ENCODE measurements around the gene TACO1.

TACO1 gene

DNA sequence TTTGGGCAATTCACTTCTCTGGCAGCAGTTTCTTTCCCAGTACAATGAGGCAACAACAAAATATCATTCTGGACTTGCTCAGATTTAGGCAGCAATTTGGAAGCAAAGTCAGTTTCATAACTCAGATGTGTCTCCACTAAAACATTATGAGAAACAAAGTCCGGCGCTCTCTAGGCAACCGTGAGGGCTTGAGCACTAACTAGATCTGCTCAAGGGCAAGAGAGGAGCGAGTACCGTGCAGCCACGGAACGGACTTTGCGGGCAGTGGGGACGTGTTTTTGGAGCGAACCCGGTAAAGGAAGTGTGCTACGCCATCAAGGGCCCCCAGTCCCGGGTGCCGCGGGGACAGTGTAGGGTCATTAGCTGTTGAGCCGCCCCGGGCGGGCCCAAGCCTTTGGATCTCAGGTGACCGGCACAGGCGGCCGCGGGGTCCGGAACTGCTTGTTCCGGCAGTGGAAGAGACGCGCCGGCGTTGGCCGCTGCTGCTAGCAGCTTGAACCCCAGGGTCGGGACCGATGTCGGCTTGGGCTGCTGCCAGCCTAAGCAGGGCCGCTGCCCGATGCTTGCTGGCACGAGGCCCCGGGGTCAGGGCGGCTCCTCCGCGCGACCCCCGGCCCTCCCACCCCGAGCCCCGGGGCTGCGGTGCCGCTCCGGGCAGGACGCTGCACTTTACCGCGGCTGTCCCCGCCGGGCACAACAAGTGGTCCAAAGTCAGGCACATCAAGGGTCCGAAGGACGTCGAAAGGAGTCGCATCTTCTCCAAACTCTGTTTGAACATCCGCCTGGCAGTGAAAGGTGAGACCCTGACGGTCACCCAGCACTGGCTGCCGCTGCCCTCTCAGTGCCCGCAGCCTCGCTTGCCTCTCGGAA lies at the start of gene TACO1:
Gene TACO1 (plus strand): TSS at position 327 of the 870 bp plus-strand sequence. CDS start 189 bp downstream, at position 516.
- DNase-seq (ENCODE audit: low spot score): peak; percentile 86

DNA sequence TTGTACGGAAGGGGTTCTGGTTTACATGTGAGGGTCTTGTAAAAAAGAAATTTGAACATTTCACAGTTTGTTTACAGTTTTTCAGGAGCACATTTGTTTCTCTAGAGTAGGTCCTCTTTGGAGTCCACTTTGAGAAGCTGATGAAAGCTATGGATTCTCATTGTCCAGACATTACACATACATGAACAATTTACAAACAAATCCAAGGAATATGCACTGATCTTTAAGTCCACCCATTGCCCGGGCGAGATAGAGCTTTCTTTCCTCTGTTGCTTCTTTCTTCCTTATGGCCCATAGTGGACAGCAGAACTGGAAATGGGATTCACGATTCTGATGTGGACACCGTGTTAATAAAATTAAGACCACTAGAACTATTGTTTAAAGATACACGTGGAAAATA lies 48.5 kb upstream of the TACO1 start:
- DNase-seq (ENCODE audit: low spot score): no peak

DNA sequence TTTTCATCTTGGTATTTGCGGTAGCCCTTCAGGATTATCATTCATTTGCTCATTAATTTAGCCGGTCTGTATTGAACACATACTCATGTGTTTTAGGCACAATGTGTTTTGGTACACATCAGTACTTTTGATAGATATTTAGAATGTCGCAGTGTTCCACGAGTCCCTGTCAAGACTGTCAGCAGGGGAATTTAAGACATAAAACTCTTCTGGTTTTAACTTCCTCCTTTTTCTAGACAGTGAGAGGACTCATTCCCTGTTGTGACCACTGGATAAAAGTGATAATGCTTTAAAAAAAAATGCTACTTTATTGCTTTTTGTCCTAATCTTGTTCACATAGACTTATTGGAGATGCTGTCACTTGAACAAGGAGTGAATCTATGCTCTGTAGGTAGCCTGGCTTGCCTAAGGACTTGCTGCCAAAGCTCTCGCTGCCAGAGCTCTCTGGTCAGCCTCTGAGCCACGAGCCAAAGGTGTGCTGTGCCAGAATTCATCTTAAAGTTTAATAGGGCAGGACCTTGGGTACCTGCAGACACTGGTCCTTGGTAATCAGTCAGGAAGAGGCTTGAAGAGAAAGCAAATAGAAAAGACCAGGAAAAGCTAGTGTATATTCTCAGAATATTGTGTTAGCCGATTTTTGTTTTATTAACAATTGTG lies 45.1 kb upstream of the TACO1 start:
- no peak for DNase-seq (ENCODE audit: low spot score)

DNA sequence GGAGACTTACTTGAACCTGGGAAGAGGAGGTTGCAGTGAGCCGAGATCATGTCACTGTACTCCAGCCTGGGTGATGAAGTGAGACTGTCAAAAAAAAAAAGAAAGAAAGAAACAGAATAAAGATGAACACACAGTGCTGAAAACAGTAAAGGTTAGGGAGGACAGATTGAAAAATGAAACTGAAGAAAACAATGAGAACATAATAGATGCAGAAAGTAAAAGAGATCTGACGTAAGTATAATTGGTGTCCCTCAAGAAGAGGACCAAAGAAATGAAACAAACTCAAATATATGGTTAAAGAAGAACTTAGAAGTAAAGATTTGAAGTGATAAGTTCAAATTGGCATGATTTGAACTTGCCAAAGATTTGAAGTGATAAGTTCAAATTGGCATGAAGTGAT lies 43.3 kb upstream of the TACO1 start:
- no peak for DNase-seq (ENCODE audit: low spot score)

GRCh38 chr17:63558441-63558840 lies 42.3 kb upstream of the TACO1 start:
- no peak for DNase-seq (ENCODE audit: low spot score)

DNA sequence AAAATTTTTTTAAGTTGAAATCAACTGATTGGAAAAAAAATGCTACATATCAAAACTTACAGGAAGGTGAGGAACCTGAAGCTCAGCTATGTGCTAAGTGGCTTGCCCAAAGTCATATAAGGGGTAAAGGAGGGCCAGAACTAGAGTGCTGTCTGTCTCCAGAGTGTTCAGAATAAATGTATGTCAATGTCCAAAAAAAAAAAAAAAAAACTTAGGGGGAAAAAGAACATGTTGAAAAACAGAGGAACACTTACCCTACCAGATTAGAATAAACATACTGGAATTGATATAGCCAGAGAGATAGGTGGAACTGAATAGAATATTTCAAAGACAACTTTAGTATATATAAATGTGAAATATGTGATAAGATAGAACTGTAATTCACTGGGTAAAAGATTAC lies 38.9 kb upstream of the TACO1 start:
- DNase-seq (ENCODE audit: low spot score): no peak

GRCh38 chr17:63563339-63563738 lies 37.4 kb upstream of the TACO1 start:
- DNase-seq (ENCODE audit: low spot score): no peak

GRCh38 chr17:63564562-63564961 lies 36.1 kb upstream of the TACO1 start:
- DNase-seq (ENCODE audit: low spot score): no peak

GRCh38 chr17:63567229-63567628 lies 33.5 kb upstream of the TACO1 start:
- DNase-seq (ENCODE audit: low spot score): no peak

GRCh38 chr17:63568563-63568962 lies 32.1 kb upstream of the TACO1 start:
- no peak for DNase-seq (ENCODE audit: low spot score)

DNA sequence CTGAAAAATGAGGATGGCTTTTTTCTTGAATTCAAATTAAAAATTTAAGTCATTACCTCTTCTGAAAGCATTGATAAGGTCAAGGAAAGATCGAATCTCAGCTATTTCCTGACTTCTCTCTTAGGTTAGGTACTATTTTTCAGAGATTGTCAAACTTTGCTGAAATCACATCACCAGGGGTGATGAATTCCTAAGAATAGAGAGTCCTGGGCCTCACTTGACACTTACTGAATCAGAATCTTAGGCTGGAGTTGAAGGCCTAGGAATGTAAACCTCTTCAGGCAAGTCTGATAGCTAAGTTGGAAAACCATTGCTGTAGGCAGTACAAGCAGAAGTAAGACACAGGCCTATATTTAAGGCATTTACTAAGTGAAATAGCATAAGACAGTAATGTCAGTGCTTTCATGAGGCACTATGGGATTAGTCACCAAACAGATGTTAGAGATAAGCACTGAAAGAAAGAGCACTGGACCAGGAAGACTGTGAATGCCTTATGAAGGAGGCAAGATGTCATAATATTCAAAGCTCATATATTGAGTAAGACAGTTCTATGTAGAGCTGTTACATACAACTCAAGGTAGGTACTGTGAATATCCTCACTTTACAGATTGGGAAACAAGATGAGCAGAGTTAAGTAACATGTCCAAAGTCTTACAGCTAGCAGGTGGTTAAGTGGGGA lies 28.9 kb upstream of the TACO1 start:
- DNase-seq (ENCODE audit: low spot score): peak; percentile 27

- no peak for DNase-seq (ENCODE audit: low spot score)
These were observed 27.1 kb upstream of the TACO1 start for GRCh38 chr17:63573634-63574033.

GRCh38 chr17:63578027-63578768 lies 22.5 kb upstream of the TACO1 start:
- no peak for DNase-seq (ENCODE audit: low spot score)

- no peak for DNase-seq (ENCODE audit: low spot score)
These were observed 22.0 kb upstream of the TACO1 start for GRCh38 chr17:63578769-63579111.

DNA sequence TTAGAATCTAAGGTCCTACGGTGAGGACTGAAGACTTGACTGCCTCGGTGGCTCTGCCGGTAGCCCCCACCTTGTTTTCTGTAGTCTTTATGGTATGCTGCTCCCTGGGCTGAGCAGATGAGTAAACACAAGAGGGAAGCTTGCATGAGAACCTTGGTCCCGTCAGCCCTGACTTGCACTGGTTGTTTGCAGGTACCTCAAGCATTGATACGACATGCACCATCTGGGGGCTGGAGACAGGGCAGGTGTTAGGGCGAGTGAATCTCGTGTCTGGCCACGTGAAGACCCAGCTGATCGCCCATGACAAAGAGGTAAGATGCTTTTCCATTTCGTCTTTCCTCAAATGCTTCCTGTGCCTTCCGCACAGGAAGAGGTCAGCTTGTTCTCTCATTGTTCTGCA lies 21.1 kb upstream of the TACO1 start:
- DNase-seq (ENCODE audit: low spot score): no peak

DNA sequence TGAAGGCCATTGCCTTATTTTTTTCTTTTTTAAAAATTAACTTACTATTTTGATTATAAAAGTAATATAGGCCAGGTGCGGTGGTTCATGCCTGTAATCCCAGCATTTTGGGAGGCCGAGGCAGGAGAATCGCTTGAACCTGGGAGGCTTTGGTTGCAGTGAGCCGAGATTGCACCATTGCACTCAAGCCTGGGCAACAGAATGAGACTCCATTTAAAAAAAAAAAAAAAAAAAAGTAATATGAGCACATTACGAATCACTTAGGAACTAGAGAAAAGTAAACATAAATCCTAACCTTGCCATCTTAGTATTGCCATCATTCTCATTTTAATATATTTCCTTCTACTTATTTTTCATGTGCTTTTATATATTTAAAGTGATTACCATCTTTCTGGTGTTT lies 12.9 kb upstream of the TACO1 start:
- no peak for DNase-seq (ENCODE audit: low spot score)

- DNase-seq (ENCODE audit: low spot score): no peak
These were observed 11.9 kb upstream of the TACO1 start for GRCh38 chr17:63588797-63589196.

DNA sequence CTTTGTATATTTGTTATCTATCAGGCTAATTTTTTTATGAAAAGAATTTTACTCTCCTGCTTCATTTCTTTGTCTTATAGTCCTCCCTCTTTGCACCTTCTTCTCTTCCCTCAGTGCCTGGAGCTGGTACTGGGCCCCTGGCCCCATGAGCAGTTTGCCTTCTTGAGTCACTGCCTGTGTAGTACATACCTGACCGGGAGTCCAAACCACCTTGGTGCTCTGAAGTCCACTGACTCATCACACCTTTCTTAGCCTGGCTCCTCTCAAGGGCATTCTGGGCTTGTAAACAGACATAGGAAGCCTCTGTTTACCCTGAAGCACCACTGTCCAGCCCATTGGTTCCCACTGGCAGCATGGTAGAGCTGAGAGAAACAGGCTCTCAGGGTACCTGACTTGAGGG lies 11.0 kb upstream of the TACO1 start:
- no peak for DNase-seq (ENCODE audit: low spot score)

DNA sequence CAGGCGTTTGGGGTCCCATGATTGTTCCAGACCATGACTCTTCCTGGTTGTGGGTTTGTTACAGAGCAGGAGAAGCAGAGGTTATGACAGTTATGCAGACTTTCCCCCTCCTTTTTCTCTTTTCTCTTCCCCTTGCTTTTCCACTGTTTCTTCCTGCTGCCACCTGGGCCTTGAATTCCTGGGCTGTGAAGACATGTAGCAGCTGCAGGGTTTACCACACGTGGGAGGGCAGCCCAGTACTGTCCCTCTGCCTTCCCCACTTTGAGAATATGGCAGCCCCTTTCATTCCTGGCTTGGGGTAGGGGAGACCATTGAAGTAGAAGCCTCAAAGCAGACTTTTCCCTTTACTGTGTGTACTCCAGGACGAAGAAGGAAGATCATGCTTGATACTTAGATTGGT lies 7.9 kb upstream of the TACO1 start:
- DNase-seq (ENCODE audit: low spot score): no peak

GRCh38 chr17:63595132-63595531 lies 5.6 kb upstream of the TACO1 start:
- no peak for DNase-seq (ENCODE audit: low spot score)

GRCh38 chr17:63596856-63597586 lies 3.7 kb upstream of the TACO1 start:
- DNase-seq (ENCODE audit: low spot score): no peak

DNA sequence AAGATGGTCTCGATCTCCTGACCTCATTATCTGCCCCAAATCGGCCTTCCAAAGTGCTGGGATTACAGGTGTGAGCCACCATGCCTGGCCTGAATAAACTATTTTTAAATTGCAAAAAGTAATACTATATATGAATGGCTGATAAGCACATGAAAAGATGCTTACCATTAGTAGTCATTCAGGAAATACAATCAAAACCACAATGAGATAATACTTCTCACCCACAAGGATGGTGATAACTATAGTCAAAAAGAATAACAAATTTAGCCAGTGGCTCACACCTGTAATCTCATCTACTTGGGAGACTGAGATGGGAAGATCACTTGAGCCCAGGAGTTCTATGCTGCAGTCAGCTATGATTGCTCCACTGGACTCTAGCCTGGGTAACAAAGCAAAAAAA lies 2.4 kb upstream of the TACO1 start:
- DNase-seq (ENCODE audit: low spot score): no peak

All from hepatic stellate cell (primary cell).